Astrocyte of the spinal cord (primary cell): ENCODE data around the gene NACA2.
A peak's percentile ranks its signal among the peaks of the same experiment; 100 is the strongest.

Source experiments
- DNase-seq: peaks from one replicate; pipeline ENCODE4 v3.0.0; 2011; ENCODE audit warnings: low read depth, low spot score
- H3K4me3 ChIP-seq: 2 replicates; pipeline ENCODE4 v1.5.1; 2011; ENCODE audit warnings: low read depth, mild to moderate bottlenecking, low read length, moderate library complexity
- in situ Hi-C: cut with HindIII; loops from 2 replicates; pipeline ENCODE4 v1.10.0; 2017; ENCODE audit warnings: low sequenced_read_pairs
- TF ChIP-seq, protein P1 (sequence below): IDR thresholded peaks from 2 replicates; pipeline ENCODE4 v1.5.1; 2012; ENCODE audit warnings: low read depth, mild to moderate bottlenecking, low read length, inconsistent platforms

NACA2 gene

DNA sequence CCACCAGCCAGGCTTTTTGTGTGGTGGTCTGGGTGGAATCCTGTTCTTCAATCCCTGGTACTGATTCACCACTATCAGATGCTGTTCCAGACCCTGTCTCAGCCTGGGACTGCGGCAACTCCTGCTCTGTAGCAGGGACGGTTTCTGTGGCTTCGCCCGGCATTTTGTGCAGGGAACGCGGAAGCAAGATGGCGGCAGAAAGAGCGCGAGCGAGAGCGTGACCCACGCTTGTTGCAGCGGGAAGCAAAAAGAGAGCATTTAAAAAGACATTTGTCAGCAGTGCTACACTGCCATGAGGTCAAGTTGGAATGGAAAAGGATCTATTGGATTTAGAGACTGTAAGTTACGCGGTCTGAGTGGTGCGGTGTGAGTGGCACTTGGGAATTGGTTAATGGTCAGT is at the start of gene NACA2:
Gene NACA2, minus strand, starts transcription at position 202 of the 400 bp plus-strand sequence. Its CDS starts 39 bp downstream, at position 163.
- no peak for DNase-seq
- in situ Hi-C loops, result no loop called here
- H3K4me3 ChIP-seq, result no peak within 1 kb of the TSS
- TF ChIP-seq, protein P1, sequence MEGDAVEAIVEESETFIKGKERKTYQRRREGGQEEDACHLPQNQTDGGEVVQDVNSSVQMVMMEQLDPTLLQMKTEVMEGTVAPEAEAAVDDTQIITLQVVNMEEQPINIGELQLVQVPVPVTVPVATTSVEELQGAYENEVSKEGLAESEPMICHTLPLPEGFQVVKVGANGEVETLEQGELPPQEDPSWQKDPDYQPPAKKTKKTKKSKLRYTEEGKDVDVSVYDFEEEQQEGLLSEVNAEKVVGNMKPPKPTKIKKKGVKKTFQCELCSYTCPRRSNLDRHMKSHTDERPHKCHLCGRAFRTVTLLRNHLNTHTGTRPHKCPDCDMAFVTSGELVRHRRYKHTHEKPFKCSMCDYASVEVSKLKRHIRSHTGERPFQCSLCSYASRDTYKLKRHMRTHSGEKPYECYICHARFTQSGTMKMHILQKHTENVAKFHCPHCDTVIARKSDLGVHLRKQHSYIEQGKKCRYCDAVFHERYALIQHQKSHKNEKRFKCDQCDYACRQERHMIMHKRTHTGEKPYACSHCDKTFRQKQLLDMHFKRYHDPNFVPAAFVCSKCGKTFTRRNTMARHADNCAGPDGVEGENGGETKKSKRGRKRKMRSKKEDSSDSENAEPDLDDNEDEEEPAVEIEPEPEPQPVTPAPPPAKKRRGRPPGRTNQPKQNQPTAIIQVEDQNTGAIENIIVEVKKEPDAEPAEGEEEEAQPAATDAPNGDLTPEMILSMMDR, result no peak

DNA sequence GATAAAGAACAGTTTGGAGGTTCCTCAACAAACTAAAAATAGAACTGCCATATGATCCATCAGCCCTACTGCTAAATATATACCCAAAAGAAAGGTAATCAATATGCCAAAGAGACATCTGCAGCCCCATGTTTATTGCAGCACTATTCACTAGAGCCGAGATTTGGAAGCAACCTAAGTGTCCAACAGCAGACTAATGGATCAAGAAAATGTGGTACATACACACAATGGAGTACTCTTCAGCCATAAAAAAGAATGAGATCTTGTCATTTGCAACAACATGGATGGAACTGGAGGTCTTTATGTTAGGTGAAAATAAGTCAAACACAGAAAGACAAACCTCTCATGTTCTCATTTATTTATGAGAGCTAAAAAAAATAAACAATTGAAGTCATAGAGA is 48.8 kb upstream of the NACA2 start:
- TF ChIP-seq, protein P1, result no peak
- no peak for DNase-seq
- no peak overlapping the region for H3K4me3 ChIP-seq
- in situ Hi-C loops, result no loop called here

DNA sequence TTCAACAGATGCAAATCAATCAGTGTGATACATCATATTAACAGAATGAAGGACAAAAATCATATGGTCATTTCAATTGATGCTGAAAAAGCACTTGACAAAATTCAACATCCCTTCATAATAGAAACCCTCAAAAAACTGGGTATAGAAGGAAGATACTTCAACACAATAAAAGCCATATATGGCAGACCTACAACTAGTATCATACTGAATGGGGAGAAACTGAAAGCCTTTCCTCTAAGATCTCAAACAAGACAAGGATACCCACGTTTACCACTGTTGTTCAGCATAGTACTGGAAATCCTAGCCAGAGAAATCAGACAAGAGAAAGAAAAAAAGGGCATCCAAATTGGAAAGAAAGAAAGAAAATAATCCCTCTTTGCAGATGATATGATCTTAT is 47.1 kb upstream of the NACA2 start:
- DNase-seq, result no peak
- TF ChIP-seq, protein P1, result no peak
- no peak overlapping the region for H3K4me3 ChIP-seq
- in situ Hi-C loops, result no loop called here

DNA sequence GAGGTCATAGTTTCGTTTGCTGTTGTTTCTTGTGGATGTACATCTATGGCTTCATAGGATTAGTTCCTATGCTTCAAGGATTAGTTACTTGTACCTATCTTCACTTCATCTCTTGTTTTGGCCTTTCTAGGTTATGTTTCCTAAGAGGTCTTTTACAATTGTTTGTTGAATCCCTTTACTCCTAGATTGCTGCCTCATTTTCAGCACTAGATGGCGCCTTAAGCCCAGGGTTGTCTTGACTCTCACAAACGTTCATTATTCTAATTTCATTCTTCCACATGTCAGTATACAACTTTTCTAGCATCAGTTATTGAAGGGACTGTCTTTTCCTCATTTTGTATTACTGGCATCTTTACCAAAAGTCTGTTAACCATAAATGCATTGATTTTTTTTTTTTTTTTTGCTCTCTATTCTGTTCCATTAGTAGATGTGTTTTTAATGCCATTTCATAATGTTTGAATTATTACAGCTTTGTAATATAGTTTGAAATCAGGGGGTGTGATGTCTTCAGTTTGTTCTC is 45.0 kb upstream of the NACA2 start:
- in situ Hi-C loops, result no loop called here
- TF ChIP-seq, protein P1, result peak; percentile 78
- no peak overlapping the region for H3K4me3 ChIP-seq
- DNase-seq, result peak; percentile 57

DNA sequence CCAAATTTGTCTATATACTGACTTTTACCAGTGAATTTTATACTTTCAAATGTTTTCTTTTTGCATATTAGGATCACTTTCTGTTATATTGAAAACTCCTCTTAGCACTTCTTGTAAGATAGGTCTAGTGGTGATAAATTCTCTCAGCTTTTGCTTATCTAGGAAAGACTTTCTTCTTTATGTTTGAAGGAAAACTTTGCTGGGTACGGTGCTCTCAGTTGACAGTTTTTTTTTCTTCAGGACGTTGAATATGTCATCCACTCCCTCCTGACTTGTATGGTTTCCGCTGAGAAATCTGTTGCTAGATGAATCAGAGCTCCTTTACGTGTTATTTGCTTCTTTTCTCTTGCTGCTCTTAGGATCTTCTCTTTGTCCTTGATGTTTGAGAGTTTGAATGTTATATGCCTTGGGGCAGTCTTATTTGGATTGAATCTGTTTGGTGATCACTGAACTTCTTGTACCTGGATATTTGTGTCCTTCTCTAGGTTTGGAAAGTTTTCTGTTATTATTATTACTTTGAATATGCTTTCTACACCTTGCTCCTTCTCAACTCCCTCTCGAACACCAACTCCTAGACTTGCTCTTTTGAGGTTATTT is 44.0 kb upstream of the NACA2 start:
- TF ChIP-seq, protein P1, result no peak
- no peak overlapping the region for H3K4me3 ChIP-seq
- no peak for DNase-seq
- in situ Hi-C loops, result no loop called here

DNA sequence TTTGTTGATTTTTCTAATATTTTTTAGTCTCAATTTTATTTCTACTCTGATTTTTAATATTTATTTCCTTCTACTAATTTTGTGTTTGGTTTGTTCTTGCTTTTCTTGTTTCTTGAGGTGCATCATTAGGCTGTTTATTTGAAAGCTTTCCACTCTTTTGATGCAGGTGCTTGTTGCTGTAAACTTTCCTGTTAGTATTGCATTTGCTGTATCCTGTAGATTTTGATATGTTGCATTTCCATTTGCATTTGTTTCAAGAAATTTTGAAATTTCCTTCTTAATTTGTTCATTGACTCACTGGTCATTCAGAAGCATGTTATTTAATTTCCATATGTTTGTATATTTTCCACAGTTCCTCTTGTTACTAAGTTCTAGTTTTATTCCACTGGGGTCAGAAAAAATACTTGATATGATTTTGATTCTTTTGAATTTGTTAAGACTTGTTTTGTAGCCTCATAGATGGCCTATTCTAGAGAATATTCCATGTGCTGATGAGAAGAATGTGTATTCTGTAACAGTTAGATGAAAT is 43.1 kb upstream of the NACA2 start:
- DNase-seq, result no peak
- TF ChIP-seq, protein P1, result no peak
- in situ Hi-C loops, result no loop called here
- no peak overlapping the region for H3K4me3 ChIP-seq
